Common myeloid progenitor, CD34-positive (primary cell): Measurements from ENCODE around the gene IL17RA.
A peak's percentile ranks its signal among the peaks of the same experiment; 100 is the strongest.

Experiments used
- CTCF ChIA-PET: fragments of 350-600 bp; sonication (Branson Sonifier 250); formaldehyde crosslinking; loops from one replicate; lab custom pipeline; 2021; ENCODE audit warnings: antibody characterized with exemption; lab: Charles Lee
- POLR2A ChIA-PET: fragments of 350-600 bp; sonication (Branson Sonifier 250); formaldehyde crosslinking; loops from one replicate; lab custom pipeline; 2021; ENCODE audit warnings: antibody characterized with exemption; lab: Charles Lee
- DNase-seq, 3 donors: peaks; one replicate each; pipeline versions ENCODE4 v3.0.0 to v3.0.0-alpha.2; 2013
- H3K27ac ChIP-seq, 2 experiments: 1 replicate in 1 of 2; 2 replicates in 1 of 2; pipeline ENCODE4 v1.7.0; 2013; ENCODE audit warnings: inconsistent platforms in 2 of 2, low read length in 2 of 2, mild to moderate bottlenecking in 2 of 2, low read depth in 1 of 2, moderate library complexity in 1 of 2; ENCODE audit not compliant: severe bottlenecking in 2 of 2, insufficient read depth in 1 of 2, poor library complexity in 1 of 2
- H3K27me3 ChIP-seq, 5 experiments: replicated peaks in 2 of 5; 1 replicate in 3 of 5; 2 replicates in 2 of 5; pipeline versions ENCODE4 v1.6.1 to v1.7.0; 2013; ENCODE audit warnings: low read length in 4 of 5, mild to moderate bottlenecking in 2 of 5, moderate library complexity in 2 of 5, inconsistent platforms in 1 of 5; ENCODE audit not compliant: insufficient read depth in 5 of 5, control insufficient read depth in 4 of 5
- H3K36me3 ChIP-seq, 4 experiments: 1 replicate in 2 of 4; 2 replicates in 2 of 4; pipeline versions ENCODE4 v1.6.1 to v1.7.0; 2013; ENCODE audit warnings: low read length in 3 of 4, control low read depth in 1 of 4, mild to moderate bottlenecking in 1 of 4; ENCODE audit not compliant: control insufficient read depth in 4 of 4, insufficient read depth in 4 of 4
- H3K4me1 ChIP-seq, 4 experiments: 1 replicate in 3 of 4; 2 replicates in 1 of 4; pipeline versions ENCODE4 v1.6.1 to v1.7.1; 2013; ENCODE audit warnings: low read length in 3 of 4, mild to moderate bottlenecking in 3 of 4, control low read depth in 1 of 4, inconsistent platforms in 1 of 4, moderate library complexity in 1 of 4; ENCODE audit not compliant: control insufficient read depth in 4 of 4, insufficient read depth in 4 of 4; ENCODE audit errors: control extremely low read depth in 1 of 4
- H3K4me3 ChIP-seq, 7 experiments: 1 replicate in 4 of 7; 2 replicates in 3 of 7; pipeline versions ENCODE4 v1.5.1 to v1.7.0; 2013; ENCODE audit warnings: mild to moderate bottlenecking in 7 of 7, low read length in 6 of 7, moderate library complexity in 6 of 7, inconsistent platforms in 2 of 7, low read depth in 2 of 7, control low read depth in 1 of 7; ENCODE audit not compliant: insufficient read depth in 4 of 7, control insufficient read depth in 1 of 7; ENCODE audit errors: extremely low read depth in 1 of 7
- H3K9me3 ChIP-seq, 5 experiments: 1 replicate in 4 of 5; 2 replicates in 1 of 5; pipeline versions ENCODE4 v1.6.1 to v1.7.1; 2013; ENCODE audit warnings: low read length in 4 of 5, mild to moderate bottlenecking in 2 of 5, inconsistent platforms in 1 of 5, low read depth in 1 of 5, moderate library complexity in 1 of 5; ENCODE audit not compliant: control insufficient read depth in 4 of 5, insufficient read depth in 2 of 5; ENCODE audit errors: control extremely low read depth in 1 of 5
- WGBS: methylation state at CpG from one replicate; pipeline ENCODE4 v1.1.5; 2013; ENCODE audit not compliant: insufficient coverage; 5-methylcytosine and 5-hydroxymethylcytosine counted together

The IL17RA gene

DNA sequence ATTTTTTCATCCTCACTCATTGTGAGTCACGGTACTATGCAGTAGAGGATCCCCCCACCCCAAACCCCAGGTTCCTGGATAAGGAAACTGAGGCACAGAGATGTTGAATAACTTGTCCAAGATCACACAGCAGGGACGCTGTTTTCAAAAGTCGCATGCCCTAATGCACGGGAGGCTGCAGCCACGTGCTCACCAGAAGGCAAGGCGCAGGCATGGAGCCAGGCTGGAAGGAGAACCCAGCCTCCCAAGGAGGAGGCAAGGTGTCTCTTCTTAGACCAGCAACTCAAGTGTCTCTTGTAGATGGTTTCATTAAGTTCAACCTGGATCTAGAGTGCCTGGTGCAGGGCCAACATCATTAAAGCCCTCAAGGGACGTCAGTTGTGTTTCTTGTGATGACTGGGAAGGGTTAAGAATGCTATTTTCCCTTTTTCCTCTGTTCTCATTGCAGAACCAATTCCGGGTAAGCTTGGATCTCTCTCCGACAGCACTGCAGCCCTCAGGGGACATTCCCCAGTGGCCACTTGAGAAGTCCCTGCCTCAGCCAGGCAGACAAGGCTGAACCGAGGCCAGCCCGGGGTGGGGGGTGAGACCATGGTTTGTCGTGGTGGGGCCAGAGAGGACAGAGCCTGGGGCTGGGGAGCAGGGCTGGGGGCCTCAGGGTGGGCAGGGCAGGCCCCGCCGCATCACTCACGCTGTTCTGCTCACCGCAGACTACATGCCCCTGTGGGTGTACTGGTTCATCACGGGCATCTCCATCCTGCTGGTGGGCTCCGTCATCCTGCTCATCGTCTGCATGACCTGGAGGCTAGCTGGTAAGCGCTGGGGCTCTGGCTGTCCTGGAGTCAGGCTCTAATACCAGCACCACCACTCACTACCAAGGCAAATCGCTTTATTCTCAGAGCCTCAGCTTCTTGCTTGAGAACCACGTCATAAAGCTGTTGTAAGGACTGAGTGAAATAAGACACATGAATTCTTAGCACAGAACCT lies 20.6 kb downstream of the IL17RA start:
- no peak overlapping the region for H3K27ac ChIP-seq
- 97% methylated on average over 19 of the region's 22 CpGs for WGBS
- H3K36me3 ChIP-seq, result peaks cover 6 to 78% (median 36%) of the 10 kb centered on the region in 4 experiments
- peaks cover 0 to 8% (median 0%) of the 10 kb centered on the region in 5 experiments for H3K27me3 ChIP-seq
- no peak overlapping the region for H3K4me3 ChIP-seq
- no peak for DNase-seq
- POLR2A ChIA-PET, result no interaction called here
- peaks cover 24 to 82% (median 62%) of the 10 kb centered on the region in 4 experiments for H3K4me1 ChIP-seq
- CTCF ChIA-PET, result interaction anchor here (0.5 to 2.9 kb wide), 6 partner anchors 9 to 446 kb away, joined by 3 to 18 read pairs (median 4); no protein-coding TSS in a partner anchor
- H3K9me3 ChIP-seq, result no peaks in the 10 kb centered on the region

DNA sequence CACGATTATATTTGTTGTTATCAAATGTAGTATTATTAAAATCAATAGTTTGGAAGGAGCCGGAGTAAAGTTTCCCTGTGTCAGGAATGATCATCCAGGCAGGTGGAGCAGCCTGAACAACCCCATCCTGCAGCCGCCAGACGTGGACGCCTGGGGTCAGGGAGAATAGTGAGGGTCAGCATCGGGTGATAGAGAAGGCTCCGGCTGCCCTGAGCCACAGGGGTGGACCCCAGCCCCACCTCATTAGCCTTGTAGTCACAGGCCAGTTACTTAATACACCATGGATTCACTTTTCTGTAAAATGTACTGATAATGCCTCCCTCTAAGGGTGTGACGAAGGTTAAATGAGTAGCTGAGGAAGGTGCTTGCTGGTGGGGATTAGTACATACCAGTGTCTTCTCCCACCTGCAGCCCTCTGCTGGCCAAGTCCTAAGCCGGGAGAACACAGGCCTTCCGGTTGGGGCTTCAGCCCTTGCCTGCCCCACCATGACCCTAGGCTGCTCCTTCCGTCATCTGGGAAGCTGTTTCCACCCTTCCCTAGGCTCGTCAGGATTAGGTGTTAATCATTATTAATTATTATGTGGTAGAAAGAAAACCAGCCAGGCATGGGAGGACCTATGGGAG lies 21.5 kb downstream of the IL17RA start:
- peaks cover 20 to 81% (median 54%) of the 10 kb centered on the region in 4 experiments for H3K4me1 ChIP-seq
- ChIA-PET CTCF (interaction anchor here (1.7 to 2.9 kb wide), 6 partner anchors 10 to 65 kb away, joined by 4 to 18 read pairs (median 8); no protein-coding TSS in a partner anchor), POLR2A (interaction anchor here (0.8 to 1.2 kb wide), 3 partner anchors 8 to 51 kb away, joined by 3 to 4 read pairs (median 4); no protein-coding TSS in a partner anchor)
- H3K9me3 ChIP-seq, result no peaks in the 10 kb centered on the region
- H3K27ac ChIP-seq, result no peak overlapping the region
- 60% methylated on average over 5 of the region's 12 CpGs for WGBS
- peak overlapping the region in 5 of 7 experiments; percentile 32 to 64 (median 52) for H3K4me3 ChIP-seq
- H3K36me3 ChIP-seq, result peaks cover 2 to 76% (median 32%) of the 10 kb centered on the region in 4 experiments
- DNase-seq, result no peak
- peaks cover 0 to 5% (median 1%) of the 10 kb centered on the region in 5 experiments for H3K27me3 ChIP-seq

DNA sequence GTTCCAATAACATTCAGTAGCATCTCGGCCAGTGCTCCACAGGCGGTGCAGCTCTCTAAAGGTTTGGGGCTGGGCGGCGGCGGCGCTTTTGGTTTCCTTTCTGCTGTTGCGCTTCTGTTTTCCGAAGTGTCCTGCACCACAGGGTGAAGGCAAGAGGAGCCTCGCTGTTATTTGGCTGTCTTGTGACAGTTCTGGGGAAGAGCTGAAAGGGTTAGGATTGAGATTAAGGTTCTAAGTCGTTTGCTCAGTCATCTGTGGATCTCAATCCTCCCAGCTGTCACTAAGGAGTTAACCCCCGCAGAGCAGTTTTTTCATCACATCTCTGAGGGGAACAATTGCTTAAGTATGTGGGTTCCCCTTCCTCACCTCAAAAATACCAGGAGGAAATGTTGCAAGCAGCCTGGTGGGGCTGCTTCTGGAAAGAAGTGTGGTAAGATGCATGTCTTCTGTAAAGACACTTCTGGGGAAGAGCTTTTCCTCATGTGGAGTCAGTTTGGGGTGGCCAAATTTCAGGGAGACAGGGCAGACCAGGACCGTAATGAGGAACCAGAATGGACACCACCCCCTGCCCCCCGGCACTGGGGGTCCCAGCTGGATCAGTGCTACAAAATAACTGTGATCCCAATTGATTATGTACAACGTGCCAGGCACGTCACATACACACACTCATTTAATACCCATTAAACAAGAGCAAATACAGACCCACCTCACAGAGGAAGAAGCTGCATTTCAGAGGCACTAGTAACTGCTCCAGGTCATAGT lies 22.2 kb downstream of the IL17RA start:
- POLR2A ChIA-PET, result interaction anchor here (0.5 to 1.2 kb wide), 5 partner anchors 8 to 51 kb away, joined by 3 to 4 read pairs (median 3); no protein-coding TSS in a partner anchor
- Histone ChIP-seq H3K4me3 (peak overlapping the region in 6 of 7 experiments; percentile 7 to 64 (median 46)), H3K27ac (no peak overlapping the region), H3K27me3 (peaks cover 0 to 5% (median 2%) of the 10 kb centered on the region in 5 experiments), H3K9me3 (no peaks in the 10 kb centered on the region), H3K36me3 (peaks cover 2 to 76% (median 29%) of the 10 kb centered on the region in 4 experiments), H3K4me1 (peaks cover 15 to 75% (median 48%) of the 10 kb centered on the region in 4 experiments)
- CTCF ChIA-PET, result interaction anchor here (1.7 to 2.9 kb wide), 6 partner anchors 9 to 64 kb away, joined by 4 to 18 read pairs (median 8); no protein-coding TSS in a partner anchor
- WGBS, result 3% methylated on average over 5 of the region's 15 CpGs
- peak; percentile 72 to 89 (median 89) for DNase-seq

DNA sequence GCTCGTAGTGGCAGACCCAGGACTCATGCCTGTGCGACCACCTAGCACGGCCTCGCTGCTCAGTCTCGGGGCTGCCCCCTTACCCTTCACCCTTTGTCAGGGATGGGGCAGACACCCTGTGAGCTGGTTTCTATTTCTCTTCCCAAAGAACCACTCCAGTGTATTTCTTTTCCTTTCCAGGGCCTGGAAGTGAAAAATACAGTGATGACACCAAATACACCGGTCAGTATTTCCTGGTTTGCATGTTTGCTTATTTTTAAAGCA lies 22.7 kb downstream of the IL17RA start:
- Histone ChIP-seq H3K4me1 (peaks cover 15 to 70% (median 43%) of the 10 kb centered on the region in 4 experiments), H3K27me3 (peaks cover 0 to 5% (median 2%) of the 10 kb centered on the region in 5 experiments), H3K27ac (no peak overlapping the region), H3K36me3 (peaks cover 2 to 75% (median 29%) of the 10 kb centered on the region in 4 experiments), H3K4me3 (peak overlapping the region in 4 of 7 experiments; percentile 28 to 64 (median 46)), H3K9me3 (no peaks in the 10 kb centered on the region)
- POLR2A ChIA-PET, result interaction anchor here (0.5 to 1.2 kb wide), 5 partner anchors 9 to 50 kb away, joined by 3 to 4 read pairs (median 3); no protein-coding TSS in a partner anchor
- WGBS, result 95% methylated on average over 5 of the region's 6 CpGs
- DNase-seq, result no peak
- CTCF ChIA-PET, result interaction anchor here (1.1 to 2.5 kb wide), 5 partner anchors 9 to 64 kb away, joined by 3 to 11 read pairs (median 7); no protein-coding TSS in a partner anchor

DNA sequence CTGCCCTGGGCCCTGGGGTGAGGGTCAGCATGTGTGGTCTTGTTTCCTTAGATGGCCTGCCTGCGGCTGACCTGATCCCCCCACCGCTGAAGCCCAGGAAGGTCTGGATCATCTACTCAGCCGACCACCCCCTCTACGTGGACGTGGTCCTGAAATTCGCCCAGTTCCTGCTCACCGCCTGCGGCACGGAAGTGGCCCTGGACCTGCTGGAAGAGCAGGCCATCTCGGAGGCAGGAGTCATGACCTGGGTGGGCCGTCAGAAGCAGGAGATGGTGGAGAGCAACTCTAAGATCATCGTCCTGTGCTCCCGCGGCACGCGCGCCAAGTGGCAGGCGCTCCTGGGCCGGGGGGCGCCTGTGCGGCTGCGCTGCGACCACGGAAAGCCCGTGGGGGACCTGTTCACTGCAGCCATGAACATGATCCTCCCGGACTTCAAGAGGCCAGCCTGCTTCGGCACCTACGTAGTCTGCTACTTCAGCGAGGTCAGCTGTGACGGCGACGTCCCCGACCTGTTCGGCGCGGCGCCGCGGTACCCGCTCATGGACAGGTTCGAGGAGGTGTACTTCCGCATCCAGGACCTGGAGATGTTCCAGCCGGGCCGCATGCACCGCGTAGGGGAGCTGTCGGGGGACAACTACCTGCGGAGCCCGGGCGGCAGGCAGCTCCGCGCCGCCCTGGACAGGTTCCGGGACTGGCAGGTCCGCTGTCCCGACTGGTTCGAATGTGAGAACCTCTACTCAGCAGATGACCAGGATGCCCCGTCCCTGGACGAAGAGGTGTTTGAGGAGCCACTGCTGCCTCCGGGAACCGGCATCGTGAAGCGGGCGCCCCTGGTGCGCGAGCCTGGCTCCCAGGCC lies 23.7 kb downstream of the IL17RA start:
- H3K36me3 ChIP-seq, result peaks cover 2 to 68% (median 25%) of the 10 kb centered on the region in 4 experiments
- peaks cover 0 to 5% (median 2%) of the 10 kb centered on the region in 5 experiments for H3K27me3 ChIP-seq
- 99% methylated on average over 66 of the region's 66 CpGs for WGBS
- H3K9me3 ChIP-seq, result no peaks in the 10 kb centered on the region
- H3K4me1 ChIP-seq, result peaks cover 15 to 67% (median 43%) of the 10 kb centered on the region in 4 experiments
- CTCF ChIA-PET, result interaction anchor here (1.1 to 2.5 kb wide), 3 partner anchors 8 to 63 kb away, joined by 3 to 11 read pairs (median 7); no protein-coding TSS in a partner anchor
- no peak overlapping the region for H3K4me3 ChIP-seq
- DNase-seq, result no peak
- POLR2A ChIA-PET, result no interaction called here
- H3K27ac ChIP-seq, result no peak overlapping the region
